Fibroblast of skin of abdomen (primary cell): Measurements from ENCODE around the gene OTX2.

Experiments
- DNase-seq: peaks from one replicate; pipeline ENCODE4 v3.0.0-alpha.2; 2013

Gene OTX2

GRCh38 chr14:56794557-56795283, 15.6 kb downstream of the OTX2 start:
- no peak for DNase-seq

DNA sequence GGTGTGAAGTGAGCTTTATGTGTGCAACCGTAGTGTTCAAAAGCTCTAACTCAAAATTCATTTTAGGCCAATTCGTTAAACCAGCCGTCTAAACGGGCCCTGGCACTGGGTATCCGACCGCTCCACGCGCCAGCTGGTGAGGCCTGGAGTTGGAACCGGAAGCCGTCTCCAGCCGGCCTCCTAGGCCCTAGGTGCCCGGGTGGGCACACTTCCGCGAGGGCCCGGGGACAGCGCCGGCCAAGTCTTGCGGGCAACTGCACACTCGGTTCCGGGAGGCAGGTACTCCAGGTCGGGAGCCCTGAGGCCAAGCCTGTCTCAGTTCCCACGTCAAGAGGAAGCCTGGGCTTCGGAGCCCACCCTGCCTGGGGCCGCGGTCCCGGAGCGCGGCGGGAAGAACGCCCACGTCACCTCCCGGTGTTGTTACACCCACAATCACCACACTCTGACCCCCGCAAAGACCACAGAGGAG, 16.2 kb downstream of the OTX2 start:
- no peak for DNase-seq

DNA sequence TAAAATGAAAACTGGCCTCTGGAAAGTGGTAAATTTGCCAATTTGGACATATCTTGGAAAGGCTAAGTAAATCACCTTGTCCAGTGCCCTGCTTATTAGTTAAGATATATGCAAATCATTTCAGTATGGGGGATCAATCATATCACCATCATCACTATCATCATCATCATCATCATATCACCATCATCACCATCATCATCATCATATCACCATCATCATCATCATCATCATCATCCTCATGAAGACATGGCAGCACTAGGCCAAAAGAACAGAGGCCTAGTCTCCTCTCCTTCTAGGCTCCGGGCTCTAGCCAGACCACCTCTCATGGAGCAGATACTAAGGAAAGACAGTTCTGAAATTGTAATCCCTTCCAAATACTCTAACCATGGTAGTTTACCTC, 20.3 kb downstream of the OTX2 start:
- no peak for DNase-seq

DNA sequence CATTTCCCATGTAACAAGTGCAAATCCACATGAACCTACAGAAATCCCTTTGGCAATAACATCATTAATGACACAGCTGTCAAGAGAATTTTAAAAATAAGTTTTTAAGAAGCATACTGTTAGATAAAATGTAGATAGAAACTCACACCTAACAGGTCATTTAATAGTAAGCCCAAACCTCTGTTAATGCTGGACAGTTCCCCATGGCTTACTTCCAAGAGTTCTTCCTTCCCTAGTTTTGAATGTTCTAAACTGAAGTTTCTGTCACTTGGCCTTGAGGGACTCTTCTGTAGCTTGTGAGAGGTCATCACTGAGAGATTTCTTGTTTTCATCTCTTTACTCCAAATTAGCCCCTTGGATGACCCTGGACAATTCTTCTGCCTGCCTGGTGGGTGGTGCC, 22.7 kb downstream of the OTX2 start:
- DNase-seq = no peak

DNA sequence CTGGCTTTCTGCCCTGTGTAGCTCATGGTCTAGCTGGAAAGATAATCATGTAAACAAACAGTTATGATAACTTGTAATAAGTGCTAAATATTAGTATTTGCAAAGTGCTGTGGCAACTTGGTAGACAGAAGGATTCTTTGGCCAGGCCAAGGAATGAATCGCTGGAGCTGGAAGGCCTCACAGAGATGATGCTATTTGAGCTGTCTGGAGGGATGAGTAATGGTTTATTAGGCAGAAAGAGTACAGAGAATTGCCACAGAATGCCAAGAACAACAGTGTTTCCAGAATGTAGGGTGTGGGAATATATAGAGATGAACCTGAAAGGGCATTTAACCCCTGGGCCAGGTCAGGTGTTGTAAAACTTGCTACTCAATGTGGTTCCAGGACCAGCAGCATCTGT, 27.6 kb downstream of the OTX2 start:
- no peak for DNase-seq

- no peak for DNase-seq
Measured at GRCh38 chr14:56774503-56774902, 35.8 kb downstream of the OTX2 start.

GRCh38 chr14:56770512-56770911, 39.8 kb downstream of the OTX2 start:
- DNase-seq = no peak

- DNase-seq = no peak
Measured at GRCh38 chr14:56760164-56760914, 49.9 kb downstream of the OTX2 start.

DNA sequence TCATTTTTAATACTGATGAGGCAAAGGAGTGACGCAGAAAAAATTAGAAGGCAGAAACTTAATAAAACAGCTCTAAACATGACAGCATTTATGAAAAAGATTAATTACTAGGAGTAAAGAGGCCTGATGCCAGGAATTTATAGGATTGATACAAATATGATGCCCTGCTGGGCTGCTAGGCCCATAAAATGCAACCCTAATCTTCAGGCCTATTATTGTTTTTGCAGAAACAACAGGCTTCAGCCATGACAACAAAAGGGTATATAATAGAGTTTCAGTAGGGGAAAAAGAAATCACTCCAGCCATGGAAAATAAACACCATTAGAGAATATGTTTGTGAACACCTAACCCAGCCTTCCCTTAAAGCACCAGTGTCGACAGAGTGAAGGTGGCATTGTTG, 50.6 kb downstream of the OTX2 start:
- DNase-seq = no peak

DNA sequence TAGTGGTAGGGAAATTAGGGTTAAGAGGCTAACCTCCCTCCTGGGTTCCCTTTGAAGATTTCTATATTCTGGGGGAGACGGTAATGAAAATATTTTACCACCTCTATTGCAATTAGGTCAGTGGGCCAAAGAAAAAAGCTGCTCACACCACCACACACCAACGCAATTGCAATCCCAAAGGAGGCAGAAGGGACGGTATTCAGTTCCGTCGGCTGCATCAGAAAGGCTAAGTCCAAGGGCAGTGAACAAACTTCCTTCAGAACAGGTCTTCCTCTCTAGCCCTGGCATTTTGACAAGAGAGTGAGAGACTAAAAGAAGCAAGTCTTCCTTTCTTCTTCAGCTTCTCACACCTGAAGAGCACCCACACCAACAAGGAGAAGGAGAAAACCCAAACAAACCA, 51.2 kb downstream of the OTX2 start:
- DNase-seq = no peak

DNA sequence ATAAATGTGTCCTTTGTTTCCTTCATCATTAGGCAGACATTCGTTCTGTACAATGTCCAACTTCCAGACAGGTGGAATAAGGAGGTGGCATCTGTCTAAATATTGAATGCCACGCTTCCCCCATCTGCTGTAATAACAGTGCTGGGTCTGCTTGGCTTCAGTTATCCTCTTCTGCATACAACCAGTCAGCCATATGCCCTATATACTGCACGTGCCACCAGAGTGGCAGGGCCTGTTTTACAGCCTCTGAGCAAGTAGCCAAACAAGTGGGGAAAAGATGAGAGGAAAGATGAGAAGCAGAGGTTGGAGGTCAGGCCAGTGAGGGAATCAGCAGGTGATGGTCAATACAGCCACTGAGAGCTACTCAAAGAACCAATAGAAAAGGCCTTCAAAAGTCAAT, 55.4 kb downstream of the OTX2 start:
- no peak for DNase-seq

GRCh38 chr14:56753396-56753795, 56.9 kb downstream of the OTX2 start:
- DNase-seq = no peak

DNA sequence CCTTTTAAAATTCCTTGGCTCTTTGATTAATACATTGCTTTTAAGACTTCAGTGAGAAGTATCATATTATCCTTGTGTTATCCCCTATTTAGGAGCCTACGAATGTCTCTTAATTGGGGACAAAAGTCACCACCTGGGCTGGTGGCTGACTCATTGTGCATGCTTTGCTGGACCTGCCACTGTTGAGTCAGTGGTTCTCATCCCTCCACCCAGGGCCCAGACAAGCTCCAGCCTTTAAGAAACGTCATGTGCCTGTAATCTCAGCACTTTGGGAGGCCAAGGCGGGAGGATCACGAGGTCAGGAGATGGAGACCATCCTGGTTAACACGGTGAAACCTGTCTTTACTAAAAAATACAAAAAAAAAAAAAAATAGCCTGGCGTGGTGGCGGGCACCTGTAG, 57.9 kb downstream of the OTX2 start:
- no peak for DNase-seq

- no peak for DNase-seq
Measured at GRCh38 chr14:56751471-56751870, 58.8 kb downstream of the OTX2 start.
